GM18511 (cell line): Measurements from ENCODE around the gene NBPF19.
"Not testable (repeated sequence)": the region's sequence is repeated elsewhere in the genome, so short reads cannot be mapped to it uniquely, and the experiment has no call there.

Experiments used
- ATAC-seq: cut with Tn5 transposase; IDR thresholded peaks from one replicate; pipeline ENCODE4 v1.9.1; 2021; ENCODE audit warnings: mild to moderate bottlenecking, moderate library complexity; ENCODE audit not compliant: unreplicated experiment

The NBPF19 gene

GRCh38 chr1:149474745-149475144, at the start of gene NBPF19:
Gene NBPF19, plus strand, starts transcription at chr1:149475045. Its CDS starts 888 bp downstream, at chr1:149475933.
- ATAC-seq: not testable (repeated sequence)

GRCh38 chr1:149428317-149428716, 46.5 kb upstream of the NBPF19 start:
- ATAC-seq: not testable (repeated sequence)

- ATAC-seq: not testable (repeated sequence)
Observed at GRCh38 chr1:149445451-149445850, 29.4 kb upstream of the NBPF19 start.

- not testable (repeated sequence) for ATAC-seq
Observed at GRCh38 chr1:149452196-149452595, 22.6 kb upstream of the NBPF19 start.

- ATAC-seq: not testable (repeated sequence)
Observed at GRCh38 chr1:149452652-149453051, 22.2 kb upstream of the NBPF19 start.

GRCh38 chr1:149558350-149558825, 83.5 kb downstream of the NBPF19 start:
- ATAC-seq: not testable (repeated sequence)

- not testable (repeated sequence) for ATAC-seq
Observed at GRCh38 chr1:149561806-149562205, 87.0 kb downstream of the NBPF19 start.

GRCh38 chr1:149565485-149565884, 90.6 kb downstream of the NBPF19 start:
- ATAC-seq: not testable (repeated sequence)

- not testable (repeated sequence) for ATAC-seq
Observed at GRCh38 chr1:149572763-149573162, 97.9 kb downstream of the NBPF19 start.

GRCh38 chr1:149585592-149585991, 110.7 kb downstream of the NBPF19 start:
- not testable (repeated sequence) for ATAC-seq
